IPS-18c (cell line): ENCODE results near the gene PCF11.

Source experiments
- H3K4me3 ChIP-seq: 2 replicates; pipeline ENCODE4 v1.7.0; 2013; ENCODE audit warnings: low read depth, mild to moderate bottlenecking, low read length, moderate library complexity; ENCODE audit not compliant: insufficient read depth
- H3K9me3 ChIP-seq: one replicate; pipeline ENCODE4 v1.6.1; 2013; ENCODE audit warnings: mild to moderate bottlenecking, low read length, moderate library complexity; ENCODE audit not compliant: control insufficient read depth, insufficient read depth

PCF11 gene

GRCh38 chr11:83168756-83169155 lies 11.8 kb downstream of the PCF11 start:
- H3K4me3 ChIP-seq: no peak overlapping the region

GRCh38 chr11:83170865-83171264 lies 13.9 kb downstream of the PCF11 start:
- H3K9me3 ChIP-seq: no peaks in the 10 kb centered on the region
- no peak overlapping the region for H3K4me3 ChIP-seq

More at GRCh38 chr11:83168756-83169155, 11.8 kb downstream of the PCF11 start:
- no peaks in the 10 kb centered on the region for H3K9me3 ChIP-seq

- Histone ChIP-seq H3K9me3 (no peaks in the 10 kb centered on the region), H3K4me3 (no peak overlapping the region)
Measured at GRCh38 chr11:83172551-83172950, 15.6 kb downstream of the PCF11 start.

GRCh38 chr11:83174008-83174407 lies 17.1 kb downstream of the PCF11 start:
- Histone ChIP-seq H3K4me3 (no peak overlapping the region), H3K9me3 (no peaks in the 10 kb centered on the region)

- Histone ChIP-seq H3K4me3 (no peak overlapping the region), H3K9me3 (no peaks in the 10 kb centered on the region)
Measured at GRCh38 chr11:83175815-83176214, 18.9 kb downstream of the PCF11 start.

GRCh38 chr11:83181815-83182214 lies 24.9 kb downstream of the PCF11 start:
- no peak overlapping the region for H3K4me3 ChIP-seq
- H3K9me3 ChIP-seq: no peaks in the 10 kb centered on the region

- no peaks in the 10 kb centered on the region for H3K9me3 ChIP-seq
- H3K4me3 ChIP-seq: no peak overlapping the region
Measured at GRCh38 chr11:83185767-83186166, 28.8 kb downstream of the PCF11 start.

GRCh38 chr11:83187465-83187864 lies 30.5 kb downstream of the PCF11 start:
- no peaks in the 10 kb centered on the region for H3K9me3 ChIP-seq
- no peak overlapping the region for H3K4me3 ChIP-seq

GRCh38 chr11:83191491-83191890 lies 34.6 kb downstream of the PCF11 start:
- Histone ChIP-seq H3K9me3 (no peaks in the 10 kb centered on the region), H3K4me3 (no peak overlapping the region)

- Histone ChIP-seq H3K4me3 (no peak overlapping the region), H3K9me3 (no peaks in the 10 kb centered on the region)
Measured at GRCh38 chr11:83191986-83192385, 35.1 kb downstream of the PCF11 start.

GRCh38 chr11:83192606-83193245 lies 35.8 kb downstream of the PCF11 start:
- H3K9me3 ChIP-seq: no peaks in the 10 kb centered on the region
- peak overlapping the region; percentile 97 for H3K4me3 ChIP-seq

- no peaks in the 10 kb centered on the region for H3K9me3 ChIP-seq
- H3K4me3 ChIP-seq: peak within 1 kb of the TSS; percentile 97
Measured at GRCh38 chr11:83193315-83194280, 36.7 kb downstream of the PCF11 start, which contains the start of gene ANKRD42. Gene ANKRD42 (plus strand): TSS chr11:83193712. CDS start chr11:83194671, 959 bp downstream.

- Histone ChIP-seq H3K9me3 (no peaks in the 10 kb centered on the region), H3K4me3 (peak overlapping the region; percentile 97)
Measured at GRCh38 chr11:83194281-83195142, 37.6 kb downstream of the PCF11 start.

- H3K4me3 ChIP-seq: peak overlapping the region; percentile 97; the same call in 1 of the 2 replicates
Measured at GRCh38 chr11:83195143-83195466, 38.2 kb downstream of the PCF11 start.

GRCh38 chr11:83195649-83196048 lies 38.7 kb downstream of the PCF11 start:
- Histone ChIP-seq H3K9me3 (no peaks in the 10 kb centered on the region), H3K4me3 (no peak overlapping the region)

More at GRCh38 chr11:83195143-83195466, 38.2 kb downstream of the PCF11 start:
- no peaks in the 10 kb centered on the region for H3K9me3 ChIP-seq

- no peaks in the 10 kb centered on the region for H3K9me3 ChIP-seq
Measured at GRCh38 chr11:83200035-83200434, 43.1 kb downstream of the PCF11 start.

GRCh38 chr11:83205608-83206185 lies 48.8 kb downstream of the PCF11 start:
- Histone ChIP-seq H3K4me3 (no peak overlapping the region), H3K9me3 (no peaks in the 10 kb centered on the region)

More at GRCh38 chr11:83200035-83200434, 43.1 kb downstream of the PCF11 start:
- H3K4me3 ChIP-seq: no peak overlapping the region
